ENCODE results near the gene C2CD4B.

The C2CD4B gene

DNA sequence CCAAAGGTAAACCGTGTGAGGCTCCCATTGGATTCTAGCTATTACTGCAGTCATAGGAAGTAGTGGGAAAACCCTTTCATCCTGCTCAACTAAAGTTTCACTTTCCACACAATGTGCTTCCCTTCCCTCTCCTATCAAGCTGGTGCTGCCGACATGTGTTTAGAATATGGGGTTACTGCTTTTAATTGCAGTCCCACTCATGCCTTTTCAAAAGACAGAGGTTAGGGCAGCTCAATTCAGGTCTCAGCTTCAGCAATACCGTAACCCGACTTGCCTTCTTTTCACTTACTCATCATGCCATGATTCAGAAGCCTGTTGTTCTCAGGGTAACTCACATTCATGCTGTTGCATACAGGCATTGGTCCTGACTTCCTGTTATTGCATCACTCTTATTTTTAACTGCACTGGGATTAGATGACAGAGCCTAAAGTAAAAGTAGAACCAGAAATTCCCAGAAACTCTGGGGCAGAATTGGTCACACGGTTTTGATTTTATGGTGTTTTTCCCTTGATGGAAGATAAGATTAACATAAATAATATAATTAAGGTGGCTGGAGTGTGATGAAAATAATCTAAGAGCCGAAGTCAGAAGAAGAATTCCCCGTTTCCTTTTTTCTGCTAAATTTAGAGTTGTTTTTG lies 45.7 kb downstream of the C2CD4B start:
- peak; percentile 93 for DNase-seq (ENCODE audit: low read depth)

DNA sequence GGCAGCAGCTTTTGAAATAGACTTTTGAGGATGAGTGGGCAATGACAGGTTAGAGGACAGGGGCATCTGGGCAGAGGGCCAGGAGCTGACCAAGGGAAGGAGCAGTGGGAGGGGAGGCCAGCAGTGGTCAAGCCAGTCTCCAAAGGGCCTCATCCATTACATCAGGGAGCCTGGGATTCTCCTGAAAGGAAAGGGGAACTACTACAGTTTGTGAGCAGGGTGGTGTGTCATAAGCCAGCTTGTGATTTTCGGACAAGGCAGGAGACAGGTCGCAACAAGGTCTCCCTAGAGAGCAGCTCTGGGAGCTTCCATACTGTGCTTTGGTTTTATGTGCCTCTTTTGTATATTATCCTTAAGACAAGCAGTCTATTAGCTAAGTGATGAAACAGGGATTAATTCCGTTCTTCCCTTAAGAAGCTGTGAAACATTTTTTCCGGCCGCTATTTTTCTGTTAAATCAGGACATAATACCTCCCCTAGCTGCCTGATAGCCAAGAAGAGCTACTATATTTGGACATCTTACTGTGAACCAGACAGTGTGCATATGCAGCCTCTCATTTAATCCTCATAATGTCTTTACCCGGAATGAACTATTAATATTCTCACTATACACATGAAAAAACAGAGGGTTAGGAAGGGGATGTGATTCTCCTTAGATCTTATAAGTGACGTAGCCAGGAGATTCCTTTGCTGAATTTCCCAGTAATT lies 46.4 kb downstream of the C2CD4B start:
- peak; percentile 18 for DNase-seq (ENCODE audit: low read depth)

DNA sequence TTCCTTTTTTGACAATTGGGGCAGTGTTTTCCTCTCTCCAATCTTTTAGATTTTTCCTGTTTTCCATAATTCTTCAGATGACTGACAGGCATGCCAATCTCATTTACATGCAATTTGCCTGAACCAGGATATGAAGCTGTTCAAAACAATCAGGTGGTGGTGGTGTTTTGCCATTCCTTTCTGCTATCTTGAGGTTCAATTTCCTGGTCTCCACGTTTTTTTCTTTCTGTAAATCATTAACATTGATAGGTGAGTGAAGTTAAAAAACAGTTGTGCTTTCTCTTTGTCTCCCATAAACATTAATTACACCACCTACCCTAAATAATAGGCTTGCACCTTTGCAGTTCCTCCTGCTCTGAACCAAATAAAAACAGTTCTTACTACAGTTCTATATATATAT lies 49.2 kb downstream of the C2CD4B start:
- no peak for DNase-seq (ENCODE audit: low read depth)
